Measurements from ENCODE around the gene SLC16A3.

SLC16A3 gene

GRCh38 chr17:82224666-82225065, 4.2 kb upstream of the SLC16A3 start:
- DNase-seq (ENCODE audit: insufficient read length, low spot score) (no peak), FAIRE-seq (no peak)
- TF ChIP-seq POLR2A (IDR thresholded peaks at IDR 0.05; ENCODE audit: low read depth, low read length) = no peak

GRCh38 chr17:82225368-82226029, 3.3 kb upstream of the SLC16A3 start:
- no peak for FAIRE-seq
- no peak for TF ChIP-seq POLR2A (IDR thresholded peaks at IDR 0.05; ENCODE audit: low read depth, low read length)

DNA sequence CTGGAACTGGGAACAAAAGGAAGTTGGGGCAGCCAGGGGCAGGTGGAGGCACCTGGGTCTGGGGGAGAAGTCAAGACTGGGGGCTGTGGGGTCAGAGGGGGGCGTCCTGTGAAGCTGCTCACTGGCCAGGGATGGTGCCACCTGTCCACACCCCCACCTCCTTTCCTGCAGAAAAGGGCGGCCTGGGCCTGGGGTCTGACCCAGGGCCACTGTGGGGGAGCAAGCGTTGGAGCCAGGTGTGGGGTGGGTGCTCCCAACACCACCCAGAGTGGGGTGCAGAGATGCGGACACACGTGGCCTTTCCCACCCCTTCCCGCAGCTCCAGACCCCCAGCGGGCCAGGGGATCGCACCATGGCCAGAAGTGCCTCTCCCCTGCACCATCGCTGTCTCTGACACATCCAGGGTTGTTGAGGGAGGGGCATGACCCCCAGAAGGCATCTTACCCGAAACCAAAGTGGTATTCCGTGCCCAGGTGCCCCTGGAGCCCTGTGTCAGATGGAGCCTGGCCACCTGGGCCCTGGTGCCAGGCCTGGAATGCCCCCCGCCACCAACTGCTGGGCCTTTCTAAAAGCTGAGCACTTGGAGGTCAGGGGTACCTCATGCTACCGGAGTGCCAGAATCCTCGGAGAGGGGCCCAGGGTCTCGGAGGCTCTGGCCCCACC, 2.6 kb upstream of the SLC16A3 start:
- FAIRE-seq (no peak), DNase-seq (ENCODE audit: insufficient read length, low spot score) (no peak)
- no peak for TF ChIP-seq POLR2A (IDR thresholded peaks at IDR 0.05; ENCODE audit: low read depth, low read length)

More at GRCh38 chr17:82225368-82226029, 3.3 kb upstream of the SLC16A3 start:
- DNase-seq (ENCODE audit: insufficient read length, low spot score) = no peak

DNA sequence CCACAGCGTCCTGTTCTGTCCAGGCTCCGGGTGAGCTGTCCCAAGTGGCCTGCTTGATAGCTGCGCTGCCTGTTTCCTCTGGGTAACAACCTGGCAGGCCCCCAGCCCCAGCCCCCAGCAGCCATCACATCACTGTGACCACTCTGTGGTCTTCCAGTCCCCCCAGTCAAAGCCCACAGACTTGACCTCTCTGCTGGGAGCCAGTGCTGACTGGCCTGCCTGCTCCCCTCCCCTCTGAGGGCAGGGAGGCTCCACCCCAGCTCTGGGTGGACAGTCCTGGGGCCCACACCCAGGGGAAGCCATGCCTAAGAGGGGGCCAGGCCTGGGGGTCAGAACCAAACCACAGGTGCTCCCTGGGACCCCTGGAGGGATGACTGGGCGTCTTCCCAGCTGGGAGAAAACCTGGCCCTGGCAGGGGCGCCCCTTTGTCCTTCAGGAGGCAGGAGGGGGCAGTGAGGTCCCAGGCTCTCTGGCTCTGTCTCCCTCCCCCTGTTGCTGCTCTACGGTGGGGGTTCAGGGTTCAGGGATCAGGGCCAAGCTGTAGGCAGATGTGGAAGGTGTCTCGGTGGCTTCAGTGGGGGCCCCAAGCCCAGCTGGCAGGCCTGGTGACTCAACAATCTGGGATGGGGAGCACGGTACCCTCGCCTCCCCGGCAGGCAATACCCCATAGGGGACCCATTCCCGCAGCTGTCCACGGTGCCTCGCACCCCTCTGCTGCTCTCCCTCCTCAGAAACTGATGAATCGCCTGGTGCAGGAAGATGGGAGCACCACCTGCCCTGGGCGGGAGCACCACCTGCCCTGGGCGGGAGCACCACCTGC, 1.8 kb upstream of the SLC16A3 start:
- no peak for FAIRE-seq
- TF ChIP-seq POLR2A (IDR thresholded peaks at IDR 0.05; ENCODE audit: low read depth, low read length) = no peak
- no peak for DNase-seq (ENCODE audit: insufficient read length, low spot score)

DNA sequence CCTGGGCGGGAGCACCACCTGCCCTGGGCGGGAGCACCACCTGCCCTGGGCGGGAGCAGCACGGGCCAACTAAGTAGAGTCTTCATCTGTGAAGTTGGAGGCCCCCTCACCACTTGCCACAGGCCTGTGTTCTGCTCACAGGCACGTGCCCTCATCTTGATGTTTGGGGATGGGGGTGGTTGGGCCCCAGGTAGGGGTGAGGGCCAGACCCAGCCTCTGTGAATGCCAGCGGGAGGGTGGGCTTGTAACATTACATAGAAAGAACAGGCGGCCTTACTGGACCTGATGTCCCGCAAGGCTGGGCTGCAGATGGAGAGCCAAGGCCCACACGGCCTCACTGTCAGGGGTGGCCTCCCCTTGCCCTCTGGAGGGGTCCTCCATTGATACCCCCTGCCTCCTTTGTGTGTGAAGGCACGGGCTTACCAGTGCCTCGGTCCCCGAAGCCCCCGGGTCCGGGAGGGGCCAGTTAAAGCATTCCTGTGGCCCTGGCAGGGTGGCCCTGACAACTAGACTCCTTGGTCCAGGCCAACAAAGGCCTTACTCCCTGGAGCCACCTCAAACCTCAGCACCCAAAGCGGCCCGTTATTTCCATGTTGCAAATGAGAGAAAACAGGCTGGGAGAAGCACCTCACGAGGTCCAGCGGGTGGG, 1.1 kb upstream of the SLC16A3 start:
- no peak for FAIRE-seq
- no peak for DNase-seq (ENCODE audit: insufficient read length, low spot score)
- TF ChIP-seq POLR2A (IDR thresholded peaks at IDR 0.05; ENCODE audit: low read depth, low read length) = no peak

- no peak for TF ChIP-seq POLR2A (IDR thresholded peaks at IDR 0.05; ENCODE audit: low read depth, low read length)
- DNase-seq (ENCODE audit: insufficient read length, low spot score) (no peak), FAIRE-seq (no peak)
Measured at GRCh38 chr17:82228278-82228841, 482 bp upstream of the SLC16A3 start.

GRCh38 chr17:82229698-82230608, 1.1 kb downstream of the SLC16A3 start:
- FAIRE-seq = no peak
- no peak for TF ChIP-seq POLR2A (IDR thresholded peaks at IDR 0.05; ENCODE audit: low read depth, low read length)
- DNase-seq (ENCODE audit: insufficient read length, low spot score) = no peak

DNA sequence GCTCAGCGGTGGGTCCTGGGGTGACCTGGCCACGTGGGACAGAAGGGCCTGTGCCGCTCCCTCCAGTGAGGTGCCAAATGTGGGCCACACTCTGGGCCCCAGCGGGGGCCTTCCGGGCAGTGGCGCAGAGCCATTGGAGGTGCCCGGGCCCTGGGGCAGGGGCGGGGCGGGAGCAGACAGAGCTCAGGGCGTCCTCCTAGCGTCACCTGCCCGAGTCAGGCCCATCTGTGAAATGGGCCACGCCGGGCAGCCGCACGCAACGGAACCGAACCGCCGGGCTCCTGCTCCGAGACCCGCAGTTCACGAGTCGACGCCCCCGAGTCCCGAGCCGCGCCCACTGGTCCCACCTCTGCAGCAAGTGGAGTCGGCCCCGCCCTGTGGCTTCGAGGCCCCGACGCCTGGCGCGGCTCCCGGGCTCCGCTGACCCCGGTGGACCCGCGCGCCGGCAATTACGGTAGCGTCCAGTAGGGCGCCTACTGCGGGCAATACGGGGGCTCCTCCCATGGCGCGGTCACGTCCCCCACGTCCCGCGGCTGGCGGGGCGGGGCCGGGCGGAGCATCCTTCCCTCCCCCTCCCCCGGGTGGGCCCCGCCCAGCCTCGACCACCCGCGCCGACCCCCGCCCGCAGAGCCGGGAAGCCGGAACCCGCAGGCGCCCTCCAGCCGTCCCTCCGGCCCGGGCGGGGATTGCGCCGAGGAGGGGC, 1.9 kb downstream of the SLC16A3 start:
- DNase-seq (ENCODE audit: insufficient read length, low spot score) (no peak), FAIRE-seq (no peak)
- peak; percentile 20; the same call in 1 of the 2 replicates for TF ChIP-seq POLR2A (IDR thresholded peaks at IDR 0.05; ENCODE audit: low read depth, low read length)

- DNase-seq (ENCODE audit: insufficient read length, low spot score) (no peak), FAIRE-seq (no peak)
- TF ChIP-seq POLR2A (IDR thresholded peaks at IDR 0.05; ENCODE audit: low read depth, low read length) = no peak
Measured at GRCh38 chr17:82231312-82231561, 2.4 kb downstream of the SLC16A3 start.

GRCh38 chr17:82231562-82232321, 2.9 kb downstream of the SLC16A3 start:
- no peak for FAIRE-seq
- TF ChIP-seq POLR2A (IDR thresholded peaks at IDR 0.05; ENCODE audit: low read depth, low read length) = no peak
- no peak for DNase-seq (ENCODE audit: insufficient read length, low spot score)

DNA sequence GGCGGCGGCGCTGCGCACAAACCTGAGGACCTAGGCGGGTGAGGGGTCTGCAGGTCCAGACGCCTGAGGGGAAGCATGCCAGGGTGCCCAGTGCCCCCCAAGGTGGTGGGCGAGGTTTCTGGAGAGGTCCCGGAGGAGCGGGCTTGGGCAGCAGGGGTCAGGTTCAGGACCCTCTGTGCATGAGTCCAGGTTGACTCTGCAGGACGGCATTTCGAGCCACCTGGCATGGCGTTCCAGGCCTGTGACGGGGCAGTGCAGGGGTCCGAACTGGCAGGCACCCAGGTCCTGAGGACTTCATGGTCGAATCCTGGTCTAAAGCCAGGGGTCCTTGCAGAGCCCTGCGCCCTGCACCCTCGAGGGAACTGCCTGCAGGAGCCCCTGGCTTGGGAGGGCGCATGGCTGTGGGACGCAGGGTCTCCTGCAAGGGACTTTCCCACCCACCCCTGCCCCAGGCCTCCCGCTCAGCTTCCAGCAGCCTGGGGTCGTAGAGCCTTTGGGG, 3.5 kb downstream of the SLC16A3 start:
- TF ChIP-seq POLR2A (IDR thresholded peaks at IDR 0.05; ENCODE audit: low read depth, low read length) = no peak
- no peak for DNase-seq (ENCODE audit: insufficient read length, low spot score)
- FAIRE-seq = no peak
